H1 (cell line): ENCODE data around the gene PKNOX1.
"Not testable (repeated sequence)": the region's sequence is repeated elsewhere in the genome, so short reads cannot be mapped to it uniquely, and the experiment has no call there.

Source experiments
- CBX5 ChIP-seq: fragments of 300-800, 300-1000 bp; sonication (generic); IDR thresholded peaks from 2 replicates; pipeline ENCODE4 v1.7.1; 2016; ENCODE audit warnings: antibody characterized with exemption, low read length, low read depth
- CHD1 ChIP-seq: IDR thresholded peaks from 2 replicates; pipeline ENCODE4 v1.6.1; 2012; ENCODE audit warnings: low read depth, low read length, improper control_type of control experiment
- CREB1 ChIP-seq: IDR thresholded peaks from 2 replicates; pipeline ENCODE4 v1.6.1; 2012; ENCODE audit warnings: inconsistent platforms
- CTBP2 ChIP-seq: IDR thresholded peaks from 2 replicates; pipeline ENCODE4 v1.7.0; 2011; ENCODE audit warnings: borderline replicate concordance, mild to moderate bottlenecking, moderate library complexity, mixed read lengths, low read length; ENCODE audit not compliant: insufficient read depth, insufficient read length
- CTCF ChIP-seq, 3 experiments: IDR thresholded peaks; 1 replicate in 2 of 3; 2 replicates in 1 of 3; pipeline versions ENCODE4 v1.5.1 to v1.6.1; 2011; ENCODE audit warnings: low read length in 3 of 3, mild to moderate bottlenecking in 3 of 3, inconsistent platforms in 2 of 3, low read depth in 1 of 3, moderate library complexity in 1 of 3; ENCODE audit not compliant: insufficient read depth in 1 of 3; ENCODE audit errors: control extremely low read depth in 1 of 3
- EZH2 ChIP-seq: fragments of 200-600 bp; sonication (generic); IDR thresholded peaks from 2 replicates; pipeline ENCODE4 v1.7.1; 2012; ENCODE audit warnings: low read depth, mild to moderate bottlenecking, moderate library complexity, low read length, inconsistent platforms; ENCODE audit not compliant: severe bottlenecking
- MAFK ChIP-seq: IDR thresholded peaks from 2 replicates; pipeline ENCODE4 v1.6.1; 2012; ENCODE audit warnings: low read depth, mild to moderate bottlenecking, improper control_type of control experiment, low read length
- POLR2A ChIP-seq, 2 experiments: IDR thresholded peaks; 1 replicate in 1 of 2; 2 replicates in 1 of 2; pipeline ENCODE4 v1.6.1; 2011; ENCODE audit warnings: low read depth in 2 of 2, low read length in 2 of 2, mild to moderate bottlenecking in 2 of 2; ENCODE audit errors: control extremely low read depth in 1 of 2
- RBBP5 ChIP-seq: IDR thresholded peaks from 2 replicates; pipeline ENCODE4 v1.7.1; 2012; ENCODE audit warnings: low read depth, mild to moderate bottlenecking, inconsistent platforms, low read length, moderate library complexity, borderline replicate concordance
- SIN3A ChIP-seq, 2 experiments: IDR thresholded peaks in 1 of 2; conservative IDR thresholded peaks in 1 of 2; 2 replicates each; pipeline ENCODE4 v1.6.1; 2011 to 2012; ENCODE audit warnings: low read length in 2 of 2, improper control_type of control experiment in 1 of 2, low read depth in 1 of 2, mild to moderate bottlenecking in 1 of 2
- TBP ChIP-seq: IDR thresholded peaks from 2 replicates; pipeline ENCODE4 v1.6.1; 2011; ENCODE audit warnings: low read depth, low read length, improper control_type of control experiment
- ZNF274 ChIP-seq: IDR thresholded peaks from 2 replicates; pipeline ENCODE4 v1.7.0; 2012; ENCODE audit warnings: low read length, borderline replicate concordance; ENCODE audit errors: extremely low read depth

GRCh38 chr21:43037918-43038658 is 63.7 kb downstream of the PKNOX1 start:
- not testable (repeated sequence) for TF ChIP-seq EZH2; MAFK; RBBP5; SIN3A (conservative IDR thresholded peaks at IDR 0.05 in 1 of 2, IDR thresholded peaks at IDR 0.05 in 1 of 2; ENCODE audit: low read depth in 1 of 2, low read length in 2 of 2); CHD1; TBP; CTCF (IDR thresholded peaks at IDR 0.05; ENCODE audit: control extremely low read depth in 1 of 3, insufficient read depth in 1 of 3, low read depth in 1 of 3, low read length in 3 of 3); CBX5; POLR2A (IDR thresholded peaks at IDR 0.05; ENCODE audit: control extremely low read depth in 1 of 2, low read depth in 2 of 2, low read length in 2 of 2); CTBP2; CREB1; ZNF274
